ENCODE data around the gene USP40.

GRCh38 chr2:233436191-233436581 is 130.4 kb downstream of the USP40 start:
- TF ChIP-seq CTCF (IDR thresholded peaks at IDR 0.05) (no peak), EP300 (IDR thresholded peaks at IDR 0.05) (no peak), POLR2AphosphoS5 (IDR thresholded peaks at IDR 0.05) (no peak)

All from esophagus muscularis mucosa (tissue), 4 donors.